ENCODE data around the gene OSBPL5. TPM values are rescaled to one million over a fixed set of nuclear protein-coding genes. Genes with fewer than 3 reads are reported as not detected.

The OSBPL5 gene
- polyA plus RNA-seq, 2 of the 4 experiments (the other 2 are of a cell fraction): 1.6 to 4.6 TPM

- Histone ChIP-seq H3K9me3 (no peaks in the 10 kb centered on the region), H3K4me1 (no peaks in the 10 kb centered on the region), H3K4me3 (no peak overlapping the region), H3K4me2 (no peak overlapping the region), H3K27ac (no peak overlapping the region)
- no peak for DNase-seq (ENCODE audit: low read depth in 1 of 2, low spot score in 1 of 2)
- no peak for FAIRE-seq
- ChIA-PET POLR2A (no interaction called here), CTCF (no interaction called here)
- 90% methylated on average over 2 of the region's 6 CpGs for WGBS (ENCODE audit: missing lambda C conversion rate)
- no peak for ATAC-seq
- no peak for TF ChIP-seq HOXB5 (CRISPR knock-in tag; IDR thresholded peaks at IDR 0.05)
- TF ChIP-seq ZSCAN20 (CRISPR knock-in tag; IDR thresholded peaks at IDR 0.05): no peak
- TF ChIP-seq, protein P1, sequence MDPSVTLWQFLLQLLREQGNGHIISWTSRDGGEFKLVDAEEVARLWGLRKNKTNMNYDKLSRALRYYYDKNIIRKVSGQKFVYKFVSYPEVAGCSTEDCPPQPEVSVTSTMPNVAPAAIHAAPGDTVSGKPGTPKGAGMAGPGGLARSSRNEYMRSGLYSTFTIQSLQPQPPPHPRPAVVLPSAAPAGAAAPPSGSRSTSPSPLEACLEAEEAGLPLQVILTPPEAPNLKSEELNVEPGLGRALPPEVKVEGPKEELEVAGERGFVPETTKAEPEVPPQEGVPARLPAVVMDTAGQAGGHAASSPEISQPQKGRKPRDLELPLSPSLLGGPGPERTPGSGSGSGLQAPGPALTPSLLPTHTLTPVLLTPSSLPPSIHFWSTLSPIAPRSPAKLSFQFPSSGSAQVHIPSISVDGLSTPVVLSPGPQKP (IDR thresholded peaks at IDR 0.05; ENCODE audit: low read depth, low read length): no peak
- TF ChIP-seq MAZ (IDR thresholded peaks at IDR 0.05; ENCODE audit: borderline replicate concordance, low read depth, low read length): no peak
- no peak for TF ChIP-seq PBX3 (IDR thresholded peaks at IDR 0.05)
- no peak for TF ChIP-seq EHMT2 (IDR thresholded peaks at IDR 0.05; ENCODE audit: low read depth)
- no peak for TF ChIP-seq SREBF2 (IDR thresholded peaks at IDR 0.05)
- no peak for TF ChIP-seq FOSB (CRISPR knock-in tag; IDR thresholded peaks at IDR 0.05)
- no peak for TF ChIP-seq SMC3 (IDR thresholded peaks at IDR 0.05)
- TF ChIP-seq ZC3H11A (IDR thresholded peaks at IDR 0.05): no peak
- no peak for TF ChIP-seq NFE2L2 (conservative IDR thresholded peaks at IDR 0.05; ENCODE audit: low read length)
- no peak for TF ChIP-seq EP300 (IDR thresholded peaks at IDR 0.05)
- TF ChIP-seq FOSL2 (IDR thresholded peaks at IDR 0.05): no peak
- TF ChIP-seq FOSL2 (CRISPR knock-in tag; IDR thresholded peaks at IDR 0.05): no peak
- TF ChIP-seq ATOH8 (CRISPR knock-in tag; IDR thresholded peaks at IDR 0.05; ENCODE audit: low read depth): no peak
- no peak for TF ChIP-seq POLR2AphosphoS2 (conservative IDR thresholded peaks at IDR 0.05; ENCODE audit: low read length)
- TF ChIP-seq RARB (CRISPR knock-in tag; IDR thresholded peaks at IDR 0.05): no peak
These were observed 19.9 kb downstream of the OSBPL5 start for GRCh38 chr11:3145206-3145520.

GRCh38 chr11:3144296-3145205 is 20.6 kb downstream of the OSBPL5 start:
- FAIRE-seq: no peak
- no peak for TF ChIP-seq HOXB13 (CRISPR knock-in tag; IDR thresholded peaks at IDR 0.05; ENCODE audit: low read depth)
- no peak for TF ChIP-seq MAFK (IDR thresholded peaks at IDR 0.05; ENCODE audit: partially characterized antibody)
- TF ChIP-seq PBX3 (IDR thresholded peaks at IDR 0.05): no peak
- no peak for TF ChIP-seq SREBF2 (IDR thresholded peaks at IDR 0.05)
- TF ChIP-seq CEBPB (IDR thresholded peaks at IDR 0.05): no peak
- no peak for TF ChIP-seq HOXB5 (CRISPR knock-in tag; IDR thresholded peaks at IDR 0.05)
- no peak for TF ChIP-seq FOXS1 (CRISPR knock-in tag; IDR thresholded peaks at IDR 0.05)
- no peak for TF ChIP-seq RFX5 (IDR thresholded peaks at IDR 0.05)
- Histone ChIP-seq H3K9me3 (no peaks in the 10 kb centered on the region), H3K4me2 (no peak overlapping the region), H3K27ac (no peak overlapping the region), H3K4me1 (no peaks in the 10 kb centered on the region), H3K4me3 (no peak overlapping the region)
- ChIA-PET CTCF (interaction anchor here (1.2 to 1.4 kb wide), 2 partner anchors 18 to 53 kb away, joined by 3 to 4 read pairs; no protein-coding TSS in a partner anchor), POLR2A (interaction anchor here (0.6 kb wide), 1 partner anchor 19 kb away, joined by 3 read pairs; no protein-coding TSS in a partner anchor)
- 85% methylated on average over 27 of the region's 32 CpGs for WGBS (ENCODE audit: missing lambda C conversion rate)
- ATAC-seq: no peak
- DNase-seq (ENCODE audit: low read depth in 1 of 2, low spot score in 1 of 2): no peak
